ENCODE data around the gene DGKB.

DNA sequence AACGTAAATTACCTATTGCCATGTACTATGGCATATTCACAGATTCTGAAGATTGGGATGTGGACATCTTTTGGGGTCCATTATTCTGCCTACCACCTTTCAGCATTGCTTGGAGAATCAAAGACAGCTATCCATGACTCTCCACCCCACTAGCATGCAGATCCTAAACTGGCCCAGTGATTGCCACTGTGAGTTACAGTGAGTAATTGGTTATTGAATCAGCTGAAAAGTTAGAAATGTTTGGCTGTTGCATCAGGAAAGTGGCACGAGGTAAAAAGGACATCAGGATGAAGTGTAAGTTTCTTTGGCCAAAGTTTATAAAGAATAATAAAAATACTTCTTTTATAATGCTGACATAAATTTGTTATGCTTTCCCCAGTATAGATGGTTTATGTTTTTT lies 764.9 kb downstream of the DGKB start:
- TF ChIP-seq RARB (CRISPR knock-in tag; IDR thresholded peaks at IDR 0.05) (no peak), ZC3H10 (CRISPR knock-in tag; IDR thresholded peaks at IDR 0.05) (no peak), BACH2 (CRISPR knock-in tag; IDR thresholded peaks at IDR 0.05; ENCODE audit: borderline replicate concordance) (no peak), ZFP3 (CRISPR knock-in tag; IDR thresholded peaks at IDR 0.05) (no peak), ZFP30 (CRISPR knock-in tag; IDR thresholded peaks at IDR 0.05) (no peak), TCF4 (CRISPR knock-in tag; IDR thresholded peaks at IDR 0.05; ENCODE audit: borderline replicate concordance) (no peak), ZNF70 (CRISPR knock-in tag; IDR thresholded peaks at IDR 0.05) (no peak), GLIS3 (CRISPR knock-in tag; IDR thresholded peaks at IDR 0.05) (no peak), CSDC2 (CRISPR knock-in tag; IDR thresholded peaks at IDR 0.05) (no peak)
- TF ChIP-seq, protein P1, sequence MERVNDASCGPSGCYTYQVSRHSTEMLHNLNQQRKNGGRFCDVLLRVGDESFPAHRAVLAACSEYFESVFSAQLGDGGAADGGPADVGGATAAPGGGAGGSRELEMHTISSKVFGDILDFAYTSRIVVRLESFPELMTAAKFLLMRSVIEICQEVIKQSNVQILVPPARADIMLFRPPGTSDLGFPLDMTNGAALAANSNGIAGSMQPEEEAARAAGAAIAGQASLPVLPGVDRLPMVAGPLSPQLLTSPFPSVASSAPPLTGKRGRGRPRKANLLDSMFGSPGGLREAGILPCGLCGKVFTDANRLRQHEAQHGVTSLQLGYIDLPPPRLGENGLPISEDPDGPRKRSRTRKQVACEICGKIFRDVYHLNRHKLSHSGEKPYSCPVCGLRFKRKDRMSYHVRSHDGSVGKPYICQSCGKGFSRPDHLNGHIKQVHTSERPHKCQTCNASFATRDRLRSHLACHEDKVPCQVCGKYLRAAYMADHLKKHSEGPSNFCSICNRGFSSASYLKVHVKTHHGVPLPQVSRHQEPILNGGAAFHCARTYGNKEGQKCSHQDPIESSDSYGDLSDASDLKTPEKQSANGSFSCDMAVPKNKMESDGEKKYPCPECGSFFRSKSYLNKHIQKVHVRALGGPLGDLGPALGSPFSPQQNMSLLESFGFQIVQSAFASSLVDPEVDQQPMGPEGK (CRISPR knock-in tag; IDR thresholded peaks at IDR 0.05; ENCODE audit: borderline replicate concordance): no peak
- TF ChIP-seq, protein P2, sequence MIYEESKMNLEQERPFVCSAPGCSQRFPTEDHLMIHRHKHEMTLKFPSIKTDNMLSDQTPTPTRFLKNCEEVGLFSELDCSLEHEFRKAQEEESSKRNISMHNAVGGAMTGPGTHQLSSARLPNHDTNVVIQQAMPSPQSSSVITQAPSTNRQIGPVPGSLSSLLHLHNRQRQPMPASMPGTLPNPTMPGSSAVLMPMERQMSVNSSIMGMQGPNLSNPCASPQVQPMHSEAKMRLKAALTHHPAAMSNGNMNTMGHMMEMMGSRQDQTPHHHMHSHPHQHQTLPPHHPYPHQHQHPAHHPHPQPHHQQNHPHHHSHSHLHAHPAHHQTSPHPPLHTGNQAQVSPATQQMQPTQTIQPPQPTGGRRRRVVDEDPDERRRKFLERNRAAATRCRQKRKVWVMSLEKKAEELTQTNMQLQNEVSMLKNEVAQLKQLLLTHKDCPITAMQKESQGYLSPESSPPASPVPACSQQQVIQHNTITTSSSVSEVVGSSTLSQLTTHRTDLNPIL (CRISPR knock-in tag; IDR thresholded peaks at IDR 0.05; ENCODE audit: low read depth): no peak
- TF ChIP-seq, protein P3, sequence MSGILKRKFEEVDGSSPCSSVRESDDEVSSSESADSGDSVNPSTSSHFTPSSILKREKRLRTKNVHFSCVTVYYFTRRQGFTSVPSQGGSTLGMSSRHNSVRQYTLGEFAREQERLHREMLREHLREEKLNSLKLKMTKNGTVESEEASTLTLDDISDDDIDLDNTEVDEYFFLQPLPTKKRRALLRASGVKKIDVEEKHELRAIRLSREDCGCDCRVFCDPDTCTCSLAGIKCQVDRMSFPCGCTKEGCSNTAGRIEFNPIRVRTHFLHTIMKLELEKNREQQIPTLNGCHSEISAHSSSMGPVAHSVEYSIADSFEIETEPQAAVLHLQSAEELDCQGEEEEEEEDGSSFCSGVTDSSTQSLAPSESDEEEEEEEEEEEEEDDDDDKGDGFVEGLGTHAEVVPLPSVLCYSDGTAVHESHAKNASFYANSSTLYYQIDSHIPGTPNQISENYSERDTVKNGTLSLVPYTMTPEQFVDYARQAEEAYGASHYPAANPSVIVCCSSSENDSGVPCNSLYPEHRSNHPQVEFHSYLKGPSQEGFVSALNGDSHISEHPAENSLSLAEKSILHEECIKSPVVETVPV (CRISPR knock-in tag; IDR thresholded peaks at IDR 0.05): no peak
- TF ChIP-seq, protein P4, sequence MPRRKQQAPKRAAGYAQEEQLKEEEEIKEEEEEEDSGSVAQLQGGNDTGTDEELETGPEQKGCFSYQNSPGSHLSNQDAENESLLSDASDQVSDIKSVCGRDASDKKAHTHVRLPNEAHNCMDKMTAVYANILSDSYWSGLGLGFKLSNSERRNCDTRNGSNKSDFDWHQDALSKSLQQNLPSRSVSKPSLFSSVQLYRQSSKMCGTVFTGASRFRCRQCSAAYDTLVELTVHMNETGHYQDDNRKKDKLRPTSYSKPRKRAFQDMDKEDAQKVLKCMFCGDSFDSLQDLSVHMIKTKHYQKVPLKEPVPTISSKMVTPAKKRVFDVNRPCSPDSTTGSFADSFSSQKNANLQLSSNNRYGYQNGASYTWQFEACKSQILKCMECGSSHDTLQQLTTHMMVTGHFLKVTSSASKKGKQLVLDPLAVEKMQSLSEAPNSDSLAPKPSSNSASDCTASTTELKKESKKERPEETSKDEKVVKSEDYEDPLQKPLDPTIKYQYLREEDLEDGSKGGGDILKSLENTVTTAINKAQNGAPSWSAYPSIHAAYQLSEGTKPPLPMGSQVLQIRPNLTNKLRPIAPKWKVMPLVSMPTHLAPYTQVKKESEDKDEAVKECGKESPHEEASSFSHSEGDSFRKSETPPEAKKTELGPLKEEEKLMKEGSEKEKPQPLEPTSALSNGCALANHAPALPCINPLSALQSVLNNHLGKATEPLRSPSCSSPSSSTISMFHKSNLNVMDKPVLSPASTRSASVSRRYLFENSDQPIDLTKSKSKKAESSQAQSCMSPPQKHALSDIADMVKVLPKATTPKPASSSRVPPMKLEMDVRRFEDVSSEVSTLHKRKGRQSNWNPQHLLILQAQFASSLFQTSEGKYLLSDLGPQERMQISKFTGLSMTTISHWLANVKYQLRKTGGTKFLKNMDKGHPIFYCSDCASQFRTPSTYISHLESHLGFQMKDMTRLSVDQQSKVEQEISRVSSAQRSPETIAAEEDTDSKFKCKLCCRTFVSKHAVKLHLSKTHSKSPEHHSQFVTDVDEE (CRISPR knock-in tag; IDR thresholded peaks at IDR 0.05): no peak

All from SK-N-SH treated with all-trans-retinoic acid at 6 μM for 48 hours (cell line).